ENCODE results near the gene CHMP4A.

The CHMP4A gene

GRCh38 chr14:24184104-24184970, 29.0 kb downstream of the CHMP4A start:
- Histone ChIP-seq H3K27me3 (ENCODE audit: low read length) (no peaks in the 10 kb centered on the region), H2AFZ (ENCODE audit: low read depth, low read length, severe bottlenecking) (no peak overlapping the region), H3K9me2 (replicated peaks; ENCODE audit: insufficient read depth, low read length) (no peaks in the 10 kb centered on the region), H3K9me3 (ENCODE audit: insufficient read depth, low read length) (no peaks in the 10 kb centered on the region), H4K20me1 (ENCODE audit: low read depth, low read length) (no peaks in the 10 kb centered on the region), H3F3A (ENCODE audit: insufficient read depth) (peaks cover 6% of the 10 kb centered on the region), H3K79me2 (ENCODE audit: insufficient read depth, low read length) (no peaks in the 10 kb centered on the region), H3K27ac (ENCODE audit: low read depth, low read length) (no peak overlapping the region), H3K36me3 (ENCODE audit: low read length) (no peaks in the 10 kb centered on the region), H3K9ac (ENCODE audit: low read length) (no peak overlapping the region), H3K4me2 (ENCODE audit: low read depth, low read length, poor library complexity, severe bottlenecking) (no peak overlapping the region), H3K4me3 (ENCODE audit: insufficient read depth, low read length, poor library complexity, severe bottlenecking) (no peak overlapping the region)
- no peak for TF ChIP-seq EZH2phosphoT487 (conservative IDR thresholded peaks at IDR 0.05; ENCODE audit: low read length)
- TF ChIP-seq, protein P1, sequence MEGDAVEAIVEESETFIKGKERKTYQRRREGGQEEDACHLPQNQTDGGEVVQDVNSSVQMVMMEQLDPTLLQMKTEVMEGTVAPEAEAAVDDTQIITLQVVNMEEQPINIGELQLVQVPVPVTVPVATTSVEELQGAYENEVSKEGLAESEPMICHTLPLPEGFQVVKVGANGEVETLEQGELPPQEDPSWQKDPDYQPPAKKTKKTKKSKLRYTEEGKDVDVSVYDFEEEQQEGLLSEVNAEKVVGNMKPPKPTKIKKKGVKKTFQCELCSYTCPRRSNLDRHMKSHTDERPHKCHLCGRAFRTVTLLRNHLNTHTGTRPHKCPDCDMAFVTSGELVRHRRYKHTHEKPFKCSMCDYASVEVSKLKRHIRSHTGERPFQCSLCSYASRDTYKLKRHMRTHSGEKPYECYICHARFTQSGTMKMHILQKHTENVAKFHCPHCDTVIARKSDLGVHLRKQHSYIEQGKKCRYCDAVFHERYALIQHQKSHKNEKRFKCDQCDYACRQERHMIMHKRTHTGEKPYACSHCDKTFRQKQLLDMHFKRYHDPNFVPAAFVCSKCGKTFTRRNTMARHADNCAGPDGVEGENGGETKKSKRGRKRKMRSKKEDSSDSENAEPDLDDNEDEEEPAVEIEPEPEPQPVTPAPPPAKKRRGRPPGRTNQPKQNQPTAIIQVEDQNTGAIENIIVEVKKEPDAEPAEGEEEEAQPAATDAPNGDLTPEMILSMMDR (IDR thresholded peaks at IDR 0.05; ENCODE audit: insufficient read depth, low read length, poor library complexity, severe bottlenecking) = no peak

- no peaks in the 10 kb centered on the region for H3K79me2 ChIP-seq (ENCODE audit: insufficient read depth, low read length)
- no peaks in the 10 kb centered on the region for H3K36me3 ChIP-seq (ENCODE audit: low read length)
- H3K9me3 ChIP-seq (ENCODE audit: insufficient read depth, low read length) = no peaks in the 10 kb centered on the region
- no peak overlapping the region for H3K4me2 ChIP-seq (ENCODE audit: low read depth, low read length, poor library complexity, severe bottlenecking)
- no peaks in the 10 kb centered on the region for H3K9me2 ChIP-seq (replicated peaks; ENCODE audit: insufficient read depth, low read length)
- no peak for TF ChIP-seq EZH2phosphoT487 (conservative IDR thresholded peaks at IDR 0.05; ENCODE audit: low read length)
- TF ChIP-seq, protein P1 (IDR thresholded peaks at IDR 0.05; ENCODE audit: insufficient read depth, low read length, poor library complexity, severe bottlenecking) = no peak
- no peaks in the 10 kb centered on the region for H3F3A ChIP-seq (ENCODE audit: insufficient read depth)
- no peaks in the 10 kb centered on the region for H3K27me3 ChIP-seq (ENCODE audit: low read length)
- H2AFZ ChIP-seq (ENCODE audit: low read depth, low read length, severe bottlenecking) = no peak overlapping the region
- no peak overlapping the region for H3K9ac ChIP-seq (ENCODE audit: low read length)
- no peak overlapping the region for H3K27ac ChIP-seq (ENCODE audit: low read depth, low read length)
- H3K4me3 ChIP-seq (ENCODE audit: insufficient read depth, low read length, poor library complexity, severe bottlenecking) = no peak overlapping the region
- no peaks in the 10 kb centered on the region for H4K20me1 ChIP-seq (ENCODE audit: low read depth, low read length)
These were observed 30.2 kb downstream of the CHMP4A start for GRCh38 chr14:24183014-24183481.

DNA sequence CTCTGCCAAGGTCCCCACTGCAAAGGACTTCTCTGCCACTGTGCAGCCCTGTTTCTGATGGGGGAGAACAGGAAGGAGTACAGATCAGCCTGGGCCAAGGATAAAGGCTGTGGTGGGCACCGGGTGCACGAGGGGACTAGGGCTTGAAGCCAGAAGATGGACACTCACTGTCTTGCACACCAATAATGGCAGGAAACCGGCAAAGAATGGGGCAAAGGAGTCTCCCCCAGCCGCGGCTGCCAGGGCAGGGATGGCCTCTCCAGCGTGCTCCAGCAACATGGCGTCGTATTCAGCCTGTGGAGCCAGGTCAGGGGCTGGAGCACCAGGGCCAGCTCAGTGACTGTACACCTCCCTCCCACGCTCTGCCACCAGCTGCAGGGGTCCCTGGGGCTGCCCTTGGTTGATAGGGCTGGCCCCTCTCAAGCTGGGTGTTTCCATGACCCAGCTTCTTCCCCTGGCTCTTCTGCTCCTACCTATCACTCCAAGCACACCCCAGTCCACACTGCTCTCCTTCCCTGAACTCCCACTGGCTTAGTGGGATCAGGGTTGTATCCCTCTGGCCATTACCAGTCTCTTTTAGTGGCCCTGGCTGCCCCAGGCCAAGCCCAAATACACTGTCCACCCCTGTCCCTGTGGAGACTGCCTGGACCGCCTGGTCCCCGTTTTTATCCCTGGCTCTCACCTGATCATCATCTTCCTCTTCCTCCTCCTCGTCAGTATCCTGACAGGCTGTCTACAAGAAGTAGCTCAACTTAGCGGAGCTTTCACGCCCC, 31.0 kb downstream of the CHMP4A start:
- Histone ChIP-seq H3K79me2 (ENCODE audit: insufficient read depth, low read length) (no peaks in the 10 kb centered on the region), H3F3A (ENCODE audit: insufficient read depth) (no peaks in the 10 kb centered on the region), H3K9me3 (ENCODE audit: insufficient read depth, low read length) (no peaks in the 10 kb centered on the region), H4K20me1 (ENCODE audit: low read depth, low read length) (no peaks in the 10 kb centered on the region), H3K36me3 (ENCODE audit: low read length) (no peaks in the 10 kb centered on the region), H3K27me3 (ENCODE audit: low read length) (no peaks in the 10 kb centered on the region), H3K4me3 (ENCODE audit: insufficient read depth, low read length, poor library complexity, severe bottlenecking) (no peak overlapping the region), H3K9me2 (replicated peaks; ENCODE audit: insufficient read depth, low read length) (no peaks in the 10 kb centered on the region), H3K27ac (ENCODE audit: low read depth, low read length) (no peak overlapping the region), H3K4me2 (ENCODE audit: low read depth, low read length, poor library complexity, severe bottlenecking) (no peak overlapping the region), H3K9ac (ENCODE audit: low read length) (no peak overlapping the region), H2AFZ (ENCODE audit: low read depth, low read length, severe bottlenecking) (no peak overlapping the region)
- TF ChIP-seq, protein P1 (IDR thresholded peaks at IDR 0.05; ENCODE audit: insufficient read depth, low read length, poor library complexity, severe bottlenecking) = no peak
- TF ChIP-seq EZH2phosphoT487 (conservative IDR thresholded peaks at IDR 0.05; ENCODE audit: low read length) = no peak
